NCI-H2227 (cell line): ENCODE data around the gene KIF17.

Source experiments
- DNase-seq: peaks from one replicate; lab custom pipeline; 2025; ENCODE audit not compliant: unreplicated experiment; lab: John Stamatoyannopoulos, UW

The KIF17 gene

DNA sequence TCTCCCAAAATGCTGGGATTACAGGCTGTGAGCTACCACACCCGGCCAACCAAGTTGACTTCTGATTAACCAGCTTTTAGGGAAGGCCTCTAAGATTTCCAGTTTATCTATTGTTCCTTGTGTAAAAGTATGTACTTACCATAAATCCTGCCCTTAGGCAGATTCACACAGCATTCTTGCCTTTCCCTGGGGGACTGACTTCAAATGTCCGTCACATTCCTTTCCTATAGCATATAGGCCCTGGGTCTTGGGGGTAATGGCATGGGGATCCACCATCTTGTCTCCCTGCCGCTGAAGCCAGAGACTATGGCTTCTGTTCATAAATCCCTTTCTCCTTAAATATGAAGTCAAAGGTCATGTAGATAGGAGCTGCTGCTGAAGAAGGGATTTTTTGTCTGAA is 85.4 kb downstream of the KIF17 start:
- no peak for DNase-seq

DNA sequence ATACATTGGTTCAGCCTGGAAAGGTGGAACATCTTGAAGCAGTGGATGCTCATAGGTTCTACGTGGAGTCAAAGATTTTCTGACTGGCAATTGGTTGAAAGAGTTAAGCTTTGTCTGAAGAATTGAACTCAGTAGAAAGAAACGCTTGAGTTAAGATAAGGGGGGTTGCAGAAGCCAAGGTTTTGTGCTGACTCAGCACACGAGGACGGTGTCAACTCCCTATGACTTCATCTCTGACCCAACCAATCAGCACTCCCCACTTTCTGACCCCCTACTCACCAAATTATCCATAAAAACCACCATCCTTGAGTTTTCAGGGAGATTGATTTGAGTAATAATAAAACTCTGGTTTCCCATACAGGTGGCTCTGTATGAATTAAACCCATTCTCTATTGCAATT is 87.1 kb downstream of the KIF17 start:
- no peak for DNase-seq

GRCh38 chr1:20626524-20626923 is 91.3 kb downstream of the KIF17 start:
- DNase-seq, result no peak

GRCh38 chr1:20626098-20626427 is 91.7 kb downstream of the KIF17 start:
- DNase-seq, result no peak

DNA sequence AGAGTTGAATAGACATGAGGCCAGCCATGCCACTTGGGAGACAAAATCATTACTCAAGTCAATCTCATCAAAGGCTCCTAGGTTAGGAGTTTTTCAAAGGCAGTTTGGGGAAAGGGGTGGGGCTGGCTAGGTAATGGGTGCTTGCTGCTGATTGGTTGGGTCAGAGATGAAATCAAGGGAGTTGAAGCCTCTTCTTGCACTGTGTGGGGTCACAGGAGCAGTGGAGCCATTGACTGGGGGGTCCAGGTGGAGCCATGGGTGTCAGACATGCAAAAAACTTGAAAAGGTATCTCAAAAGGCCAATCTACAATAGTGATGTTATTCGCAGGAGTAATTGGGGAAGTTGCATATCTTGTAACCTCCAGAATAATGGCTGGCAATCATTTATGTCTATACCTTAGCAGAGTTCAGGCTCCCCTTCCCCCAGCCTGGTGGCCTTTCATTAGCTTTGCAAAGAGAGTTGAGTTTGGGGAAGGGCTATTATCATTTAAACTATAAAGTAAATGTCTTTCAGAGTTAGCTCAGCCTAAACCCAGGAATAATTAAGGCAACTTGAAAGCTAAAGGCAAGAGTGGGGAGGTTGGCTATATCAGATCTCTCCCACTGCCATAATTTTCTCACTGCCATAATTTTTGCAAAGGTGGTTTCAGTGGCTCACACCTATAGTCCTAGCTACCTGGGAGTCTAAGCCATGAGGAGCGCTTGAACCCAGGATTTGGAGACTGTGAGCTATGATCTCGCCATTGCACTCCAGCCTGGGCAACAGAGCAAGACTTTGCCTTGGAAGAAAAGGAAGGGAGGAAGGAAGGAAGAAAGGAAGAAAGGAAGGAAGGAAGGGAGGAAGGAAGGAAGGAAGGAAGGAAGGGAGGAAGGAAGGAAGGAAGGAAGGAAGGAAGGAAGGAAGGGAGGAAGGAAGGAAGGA is 92.4 kb downstream of the KIF17 start:
- DNase-seq, result no peak

- no peak for DNase-seq
These were observed 93.1 kb downstream of the KIF17 start for GRCh38 chr1:20624709-20625108.

GRCh38 chr1:20621012-20621411 is 96.8 kb downstream of the KIF17 start:
- DNase-seq, result no peak

GRCh38 chr1:20619999-20620398 is 97.8 kb downstream of the KIF17 start:
- DNase-seq, result no peak

DNA sequence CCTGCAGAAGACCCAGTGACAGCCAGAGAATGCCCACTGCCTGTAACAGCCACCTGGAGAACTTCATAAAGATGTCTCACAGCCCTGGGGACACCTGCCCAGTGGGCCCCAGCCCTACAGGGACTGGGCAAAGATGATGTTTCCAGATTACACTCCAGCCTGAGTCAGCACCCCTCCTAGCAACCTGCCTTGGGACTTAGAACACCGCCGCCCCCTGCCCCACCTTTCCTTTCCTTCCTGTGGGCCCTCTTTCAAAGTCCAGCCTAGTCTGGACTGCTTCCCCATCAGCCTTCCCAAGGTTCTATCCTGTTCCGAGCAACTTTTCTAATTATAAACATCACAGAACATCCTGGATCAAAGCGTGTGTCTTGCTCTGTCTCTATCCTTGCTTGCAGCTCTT is 99.3 kb downstream of the KIF17 start:
- no peak for DNase-seq

DNA sequence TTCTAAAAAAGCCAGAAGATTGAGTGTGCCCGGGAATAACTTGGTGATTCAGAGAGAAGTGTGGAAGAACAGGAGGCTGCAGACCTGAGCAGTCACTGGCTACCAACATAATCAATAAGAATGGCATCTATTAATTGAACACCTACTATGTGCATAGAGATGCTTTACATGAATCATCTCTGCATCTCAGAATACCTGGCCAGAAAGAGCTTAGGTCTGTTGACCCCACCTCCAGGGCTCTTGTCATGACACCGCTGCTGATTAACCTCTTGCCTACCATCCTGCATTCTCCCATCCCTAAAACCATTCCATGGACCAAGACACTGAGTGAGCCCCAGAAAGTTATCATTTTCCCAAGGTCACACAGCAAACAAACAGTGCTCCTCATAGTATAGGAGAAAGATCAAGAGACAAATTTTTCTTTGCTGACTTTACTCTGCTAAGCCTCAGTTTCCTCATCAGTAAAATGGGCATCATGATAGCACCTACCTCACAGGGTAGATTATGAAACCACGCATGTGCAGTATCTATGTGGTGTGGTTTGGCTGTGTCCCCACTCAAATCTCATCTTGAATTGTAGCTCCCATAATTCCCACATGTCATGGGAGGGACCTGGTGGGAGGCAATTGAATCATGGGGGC is 100.8 kb downstream of the KIF17 start:
- no peak for DNase-seq

DNA sequence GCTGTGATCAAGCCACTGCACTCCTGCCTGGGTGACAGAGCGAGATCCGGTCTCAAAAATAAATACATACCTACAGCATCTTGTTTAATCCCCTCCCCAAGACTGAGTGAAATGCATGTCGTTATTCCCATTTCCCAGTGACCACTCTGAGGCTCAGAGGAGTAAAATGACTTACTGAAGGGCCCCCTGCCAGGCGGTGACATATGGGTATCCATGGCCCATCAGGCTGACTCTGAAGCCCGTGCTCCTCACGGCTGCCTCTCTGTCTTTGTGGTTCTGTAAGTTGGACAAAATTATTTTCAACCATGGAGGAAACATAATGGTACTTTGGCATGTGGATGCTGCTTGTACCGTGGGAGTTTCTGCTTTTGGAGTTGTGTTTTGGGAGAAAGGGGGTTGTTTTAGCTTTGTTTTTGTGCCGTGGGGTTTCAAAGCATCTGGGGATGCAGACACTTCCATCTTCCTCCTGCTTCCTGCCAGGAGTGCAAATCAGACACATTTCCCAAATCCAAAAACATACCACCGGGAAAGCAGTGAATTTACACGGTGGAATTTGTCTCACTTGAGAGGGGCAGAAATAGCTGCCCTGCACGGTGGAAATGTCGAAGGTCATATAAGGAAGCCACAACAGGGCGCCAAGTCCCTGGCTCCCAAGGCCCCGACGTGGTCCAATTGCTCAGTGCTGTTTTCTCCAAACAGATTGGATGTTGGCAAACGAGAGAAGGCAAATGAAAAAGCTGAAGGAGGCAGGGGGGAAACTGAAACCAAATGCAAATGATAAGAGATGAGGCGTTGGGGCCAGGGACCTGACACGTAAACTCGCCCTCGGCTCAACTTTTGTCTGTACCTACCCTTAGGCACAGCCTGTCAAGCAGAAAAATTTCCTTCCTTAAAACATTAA is 101.6 kb downstream of the KIF17 start:
- DNase-seq, result no peak

- no peak for DNase-seq
These were observed 103.7 kb downstream of the KIF17 start for GRCh38 chr1:20614131-20614579.
